RWPE2 (cell line): ENCODE results near the gene MPPE1.
"Not testable (repeated sequence)": the region's sequence is repeated elsewhere in the genome, so short reads cannot be mapped to it uniquely, and the experiment has no call there.

ENCODE experiments used
- ATAC-seq: fragments of 200-7000 bp; cut with Tn5 transposase; 3 replicates; pipeline ENCODE4 v1.9.1; 2021; ENCODE audit warnings: low read depth
- DNase-seq: peaks from one replicate; pipeline ENCODE4 v3.0.0-alpha.2; 2020; ENCODE audit warnings: low spot score
- H3K27ac ChIP-seq: fragments of 450-650 bp; 2 replicates; pipeline ENCODE4 v1.5.1; 2017; ENCODE audit warnings: mild to moderate bottlenecking; ENCODE audit not compliant: poor library complexity, severe bottlenecking
- H3K27me3 ChIP-seq: fragments of 250-450 bp; sonication (Bioruptor Pico); 2 replicates; pipeline ENCODE4 v1.5.1; 2021; ENCODE audit warnings: mild to moderate bottlenecking, moderate library complexity; ENCODE audit not compliant: insufficient read depth, poor library complexity, severe bottlenecking
- H3K36me3 ChIP-seq: fragments of 250-450 bp; sonication (Bioruptor Pico); 2 replicates; pipeline ENCODE4 v1.5.1; 2020; ENCODE audit warnings: low read depth, mild to moderate bottlenecking, moderate library complexity
- H3K4me1 ChIP-seq: fragments of 250-450 bp; sonication (Bioruptor Pico); 2 replicates; pipeline ENCODE4 v1.5.1; 2021; ENCODE audit warnings: mild to moderate bottlenecking, moderate library complexity; ENCODE audit not compliant: insufficient read depth, poor library complexity, severe bottlenecking
- H3K4me3 ChIP-seq: fragments of 250-450 bp; sonication (Bioruptor Pico); 2 replicates; pipeline ENCODE4 v1.5.1; 2021; ENCODE audit warnings: mild to moderate bottlenecking, moderate library complexity; ENCODE audit not compliant: severe bottlenecking
- H3K9me3 ChIP-seq: fragments of 250-450 bp; sonication (Bioruptor Pico); 2 replicates; pipeline ENCODE4 v1.5.1; 2021; ENCODE audit warnings: mild to moderate bottlenecking, moderate library complexity; ENCODE audit not compliant: severe bottlenecking
- TF ChIP-seq, protein P1 (sequence below): fragments of 450-650 bp; IDR thresholded peaks from one replicate; pipeline ENCODE4 v1.5.1; 2017; ENCODE audit warnings: mild to moderate bottlenecking, moderate library complexity; ENCODE audit not compliant: poor library complexity, severe bottlenecking

MPPE1 gene

DNA sequence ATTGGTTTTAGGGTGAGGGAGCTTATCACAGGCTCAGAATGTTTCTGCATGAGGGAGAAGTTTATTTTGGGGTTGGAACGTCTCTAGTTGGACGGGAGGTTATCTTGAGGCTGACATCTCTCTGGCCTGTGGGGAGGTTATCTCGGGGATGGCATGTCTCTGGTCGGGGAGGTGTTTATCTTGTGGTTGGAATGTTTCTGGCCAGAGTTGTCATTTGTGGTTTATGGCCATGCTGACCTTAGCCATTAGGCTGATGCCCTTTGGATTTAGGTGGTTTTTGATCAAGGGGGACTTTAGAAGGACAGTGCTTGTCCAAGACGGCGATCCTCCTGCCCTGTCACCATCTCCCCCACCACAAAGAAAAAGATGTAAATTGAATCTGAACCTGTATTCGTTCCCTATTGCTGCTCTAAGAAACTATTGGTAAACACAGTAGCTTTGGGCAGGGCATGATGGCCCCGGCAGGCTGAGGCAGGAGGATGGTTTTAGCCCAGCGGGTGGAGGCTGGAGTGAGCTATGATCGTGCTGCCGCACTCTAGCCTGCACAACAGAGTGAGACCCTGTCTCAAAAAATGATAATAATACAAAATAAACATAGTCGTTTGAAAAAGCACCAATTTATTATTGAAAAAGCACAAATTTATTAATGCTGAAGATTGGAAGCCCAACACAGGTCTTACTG is 17.8 kb upstream of the MPPE1 start:
- DNase-seq (no peak), ATAC-seq (no peak)
- Histone ChIP-seq H3K4me1 (no peaks in the 10 kb centered on the region), H3K36me3 (no peaks in the 10 kb centered on the region), H3K9me3 (no peaks in the 10 kb centered on the region), H3K4me3 (no peak overlapping the region), H3K27me3 (no peaks in the 10 kb centered on the region), H3K27ac (no peak overlapping the region)
- TF ChIP-seq, protein P1, sequence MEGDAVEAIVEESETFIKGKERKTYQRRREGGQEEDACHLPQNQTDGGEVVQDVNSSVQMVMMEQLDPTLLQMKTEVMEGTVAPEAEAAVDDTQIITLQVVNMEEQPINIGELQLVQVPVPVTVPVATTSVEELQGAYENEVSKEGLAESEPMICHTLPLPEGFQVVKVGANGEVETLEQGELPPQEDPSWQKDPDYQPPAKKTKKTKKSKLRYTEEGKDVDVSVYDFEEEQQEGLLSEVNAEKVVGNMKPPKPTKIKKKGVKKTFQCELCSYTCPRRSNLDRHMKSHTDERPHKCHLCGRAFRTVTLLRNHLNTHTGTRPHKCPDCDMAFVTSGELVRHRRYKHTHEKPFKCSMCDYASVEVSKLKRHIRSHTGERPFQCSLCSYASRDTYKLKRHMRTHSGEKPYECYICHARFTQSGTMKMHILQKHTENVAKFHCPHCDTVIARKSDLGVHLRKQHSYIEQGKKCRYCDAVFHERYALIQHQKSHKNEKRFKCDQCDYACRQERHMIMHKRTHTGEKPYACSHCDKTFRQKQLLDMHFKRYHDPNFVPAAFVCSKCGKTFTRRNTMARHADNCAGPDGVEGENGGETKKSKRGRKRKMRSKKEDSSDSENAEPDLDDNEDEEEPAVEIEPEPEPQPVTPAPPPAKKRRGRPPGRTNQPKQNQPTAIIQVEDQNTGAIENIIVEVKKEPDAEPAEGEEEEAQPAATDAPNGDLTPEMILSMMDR, result no peak

DNA sequence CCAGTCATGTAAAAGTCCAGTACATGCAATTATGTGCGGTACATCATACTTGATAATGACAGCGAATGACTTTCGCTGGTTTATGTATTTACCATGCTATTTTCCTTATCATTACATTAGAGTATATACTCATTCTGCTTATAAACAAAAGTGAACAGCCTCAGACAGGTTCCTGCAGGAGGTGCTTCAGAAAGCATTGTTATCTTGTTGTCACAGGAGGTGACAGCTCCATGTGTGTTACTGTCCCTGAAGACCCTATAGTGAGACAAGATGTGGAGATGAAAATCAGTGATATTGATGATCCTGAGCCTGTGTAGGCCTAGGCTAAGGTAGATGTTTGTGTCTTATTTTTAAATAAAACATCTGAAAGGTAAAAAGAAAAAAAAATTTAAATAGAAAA is 15.3 kb upstream of the MPPE1 start:
- H3K27ac ChIP-seq, result no peak overlapping the region
- no peaks in the 10 kb centered on the region for H3K36me3 ChIP-seq
- H3K4me3 ChIP-seq, result no peak overlapping the region
- no peaks in the 10 kb centered on the region for H3K4me1 ChIP-seq
- DNase-seq, result no peak
- H3K9me3 ChIP-seq, result no peaks in the 10 kb centered on the region
- TF ChIP-seq, protein P1, result no peak
- H3K27me3 ChIP-seq, result no peaks in the 10 kb centered on the region
- ATAC-seq, result no peak

DNA sequence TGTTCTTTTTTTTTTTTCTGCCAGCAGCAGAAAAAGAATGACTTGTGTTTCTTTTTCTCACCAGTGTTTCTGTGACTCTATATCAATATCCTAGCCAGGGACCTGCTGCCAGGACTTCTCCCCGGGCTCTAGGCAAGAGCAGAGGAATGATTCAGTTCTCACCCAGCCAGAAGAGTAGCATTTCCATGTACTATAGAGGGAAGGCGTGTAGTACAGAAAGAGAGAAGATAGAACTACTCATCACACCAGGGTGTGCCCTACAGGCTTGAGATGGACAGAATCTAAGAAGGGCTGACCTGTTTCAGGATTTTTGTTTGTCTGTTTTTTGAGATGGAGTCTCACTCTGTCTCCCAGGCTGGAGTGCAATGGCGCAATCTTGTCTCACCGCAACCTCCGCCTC is 11.4 kb upstream of the MPPE1 start:
- ATAC-seq, H3K4me1 ChIP-seq, H3K27me3 ChIP-seq, DNase-seq, H3K4me3 ChIP-seq, H3K36me3 ChIP-seq, H3K9me3 ChIP-seq, H3K27ac ChIP-seq: not testable (repeated sequence)

DNA sequence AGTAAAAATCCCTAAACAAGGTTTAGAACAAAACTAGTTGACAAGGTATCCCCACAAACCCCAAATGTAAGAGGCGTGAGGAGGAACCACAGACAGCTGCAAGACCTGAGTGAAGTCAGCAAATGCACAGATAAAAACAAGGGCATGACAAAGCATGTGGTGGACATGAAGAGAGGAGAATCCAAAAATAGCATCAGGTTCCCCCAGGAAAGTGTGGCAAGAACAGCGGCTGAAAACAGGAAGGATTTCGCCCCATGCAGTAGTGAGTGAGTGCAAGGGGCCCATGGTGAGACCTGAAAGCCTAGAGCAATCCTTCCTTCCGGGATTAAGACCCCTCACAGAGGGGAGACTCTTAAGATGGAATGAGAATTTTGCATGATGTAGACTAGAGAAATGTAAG is 8.8 kb upstream of the MPPE1 start:
- not testable (repeated sequence) for H3K36me3 ChIP-seq, H3K9me3 ChIP-seq, H3K27ac ChIP-seq, H3K27me3 ChIP-seq, DNase-seq, H3K4me1 ChIP-seq, ATAC-seq, H3K4me3 ChIP-seq

DNA sequence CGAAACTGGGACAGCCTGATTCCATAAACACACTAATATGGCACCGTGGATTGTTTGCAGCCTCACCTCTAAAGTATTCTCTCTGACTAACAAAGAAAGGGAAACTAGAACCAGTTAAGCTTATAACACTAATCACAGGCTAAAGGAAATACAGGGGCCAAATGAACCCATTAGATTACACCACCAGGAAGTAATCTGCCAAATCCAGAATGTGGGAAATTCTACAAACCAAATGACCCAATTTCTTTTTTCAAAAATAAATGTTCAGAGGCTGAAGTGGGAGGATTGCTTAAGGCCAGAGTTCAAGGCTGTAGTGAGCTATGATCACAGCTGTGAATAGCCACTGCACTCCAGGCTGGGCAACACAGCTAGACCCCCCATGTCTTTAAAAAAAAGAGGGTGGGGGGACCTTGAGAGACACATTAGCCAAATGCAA is 1.5 kb upstream of the MPPE1 start:
- ATAC-seq (peak; percentile 67), DNase-seq (no peak)
- Histone ChIP-seq H3K36me3 (peaks cover 6% of the 10 kb centered on the region), H3K9me3 (no peaks in the 10 kb centered on the region), H3K27ac (peak overlapping the region; percentile 62), H3K4me1 (peaks cover 9% of the 10 kb centered on the region), H3K4me3 (peak overlapping the region; percentile 60), H3K27me3 (no peaks in the 10 kb centered on the region)
- TF ChIP-seq, protein P1, result no peak

DNA sequence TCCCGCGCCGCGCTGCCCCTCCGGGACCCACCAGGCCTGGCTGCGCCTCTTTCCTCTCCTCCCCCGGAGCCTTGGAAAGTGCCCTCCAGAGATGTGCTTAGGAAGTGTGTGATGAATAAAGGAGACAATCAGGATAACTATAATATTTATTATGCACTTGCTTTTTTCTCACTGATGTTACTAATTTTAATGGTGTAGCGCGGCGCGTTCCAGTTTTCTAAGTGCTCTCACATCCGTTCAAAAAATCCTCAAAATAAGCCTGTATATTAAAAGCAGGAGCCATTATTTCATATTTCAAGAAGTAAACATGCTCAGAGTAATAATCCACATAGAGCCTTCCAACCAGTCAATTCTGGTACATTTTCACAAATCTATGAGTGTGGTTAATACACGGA is 941 bp upstream of the MPPE1 start:
- TF ChIP-seq, protein P1, result no peak
- peaks cover 6% of the 10 kb centered on the region for H3K36me3 ChIP-seq
- H3K9me3 ChIP-seq, result no peaks in the 10 kb centered on the region
- DNase-seq (no peak), ATAC-seq (no peak)
- no peaks in the 10 kb centered on the region for H3K27me3 ChIP-seq
- H3K4me3 ChIP-seq, result peak overlapping the region; percentile 60
- peak overlapping the region; percentile 62 for H3K27ac ChIP-seq
- H3K4me1 ChIP-seq, result peaks cover 9% of the 10 kb centered on the region
